ENCODE results near the gene MMP17.
"Not testable (repeated sequence)": the region's sequence is repeated elsewhere in the genome, so short reads cannot be mapped to it uniquely, and the experiment has no call there.

The MMP17 gene

GRCh38 chr12:131800594-131801135 is 27.5 kb upstream of the MMP17 start:
- DNase-seq, result no peak

GRCh38 chr12:131801254-131801866 is 26.8 kb upstream of the MMP17 start:
- no peak for DNase-seq

GRCh38 chr12:131803961-131804521 is 24.2 kb upstream of the MMP17 start:
- no peak for DNase-seq

GRCh38 chr12:131805421-131805820 is 22.8 kb upstream of the MMP17 start:
- DNase-seq, result no peak

GRCh38 chr12:131806674-131807073 is 21.5 kb upstream of the MMP17 start:
- DNase-seq, result no peak

GRCh38 chr12:131808744-131809371 is 19.3 kb upstream of the MMP17 start:
- DNase-seq, result no peak

- not testable (repeated sequence) for DNase-seq
Observed at GRCh38 chr12:131809476-131810254, 18.5 kb upstream of the MMP17 start.

- DNase-seq, result no peak
Observed at GRCh38 chr12:131810726-131811125, 17.5 kb upstream of the MMP17 start.

GRCh38 chr12:131815131-131815530 is 13.1 kb upstream of the MMP17 start:
- DNase-seq, result no peak

- DNase-seq, result no peak
Observed at GRCh38 chr12:131816495-131816894, 11.7 kb upstream of the MMP17 start.

- no peak for DNase-seq
Observed at GRCh38 chr12:131817241-131817640, 11.0 kb upstream of the MMP17 start.

GRCh38 chr12:131818821-131819585 is 9.2 kb upstream of the MMP17 start:
- no peak for DNase-seq

GRCh38 chr12:131824450-131824849 is 3.7 kb upstream of the MMP17 start:
- no peak for DNase-seq

- DNase-seq, result no peak
Observed at GRCh38 chr12:131825146-131825892, 2.9 kb upstream of the MMP17 start.

- DNase-seq, result no peak
Observed at GRCh38 chr12:131826097-131826928, 1.9 kb upstream of the MMP17 start.

- no peak for DNase-seq
Observed at GRCh38 chr12:131828671-131829355, 620 bp downstream of the MMP17 start.

- peak; percentile 22 for DNase-seq
Observed at GRCh38 chr12:131829356-131829747, 1.2 kb downstream of the MMP17 start.

GRCh38 chr12:131829791-131830334 is 1.7 kb downstream of the MMP17 start:
- DNase-seq, result no peak

- DNase-seq, result peak; percentile 71
Observed at GRCh38 chr12:131830335-131830913, 2.2 kb downstream of the MMP17 start.

All from NCI-H1105 treated with DMSO at 0.1 percent for 48 hours (cell line).